ENCODE data around the gene SLC25A6. TPM values are rescaled to one million over a fixed set of nuclear protein-coding genes. Genes with fewer than 3 reads are reported as not detected.

The SLC25A6 gene
- total and polyA plus RNA-seq, 9 of the 15 experiments (the other 6 are each of a cell fraction or from before 2014, with no cell fraction given), result 24.6 to 330 (median 129) TPM

DNA sequence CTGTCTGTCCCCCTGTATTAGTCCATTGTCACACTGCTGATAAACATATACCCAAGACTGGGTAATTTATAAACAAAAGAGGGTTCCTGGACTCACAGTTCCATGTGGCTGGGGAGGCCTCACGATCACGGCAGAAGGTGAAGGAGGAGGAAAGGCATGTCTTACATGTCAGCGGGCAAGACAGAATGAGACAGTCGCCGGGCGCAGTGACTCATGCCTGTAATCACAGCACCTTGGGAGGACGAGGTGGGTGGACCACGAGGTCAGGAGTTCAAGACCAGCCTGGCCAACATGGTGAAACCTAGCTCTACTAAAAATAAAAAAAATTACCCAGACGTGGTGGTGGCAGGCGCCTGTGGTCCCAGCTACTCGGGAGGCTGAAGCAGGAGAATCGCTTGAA is 30.6 kb downstream of the SLC25A6 start:
- Histone ChIP-seq H3K36me3 (ENCODE audit: control insufficient read depth, insufficient read depth, low read length) (no peaks in the 10 kb centered on the region), H3K27me3 (ENCODE audit: control insufficient read depth in 2 of 2, insufficient read depth in 2 of 2, low read length in 2 of 2) (no peaks in the 10 kb centered on the region), H3K4me1 (replicated peaks in 1 of 2; ENCODE audit: control insufficient read depth in 2 of 2, insufficient read depth in 2 of 2, low read length in 2 of 2) (no peaks in the 10 kb centered on the region), H3K9me3 (replicated peaks; ENCODE audit: control insufficient read depth, insufficient read depth, low read depth, low read length) (no peaks in the 10 kb centered on the region), H3K4me3 (no peak overlapping the region), H3K9me1 (ENCODE audit: control insufficient read depth, insufficient read depth, low read length) (no peaks in the 10 kb centered on the region), H3K79me2 (ENCODE audit: control insufficient read depth, insufficient read depth, low read length) (no peaks in the 10 kb centered on the region), H3K4me2 (ENCODE audit: insufficient read depth, low read length) (no peak overlapping the region), H3K9ac (ENCODE audit: insufficient read depth in 1 of 2, low read depth in 2 of 2, low read length in 2 of 2) (no peak overlapping the region), H2AFZ (ENCODE audit: low read depth, low read length) (no peak overlapping the region), H3K27ac (ENCODE audit: extremely low read depth, low read depth, low read length) (no peak overlapping the region), H4K20me1 (replicated peaks; ENCODE audit: control insufficient read depth, insufficient read depth, low read length) (no peaks in the 10 kb centered on the region)
- ATAC-seq (no peak), DNase-seq (ENCODE audit: extremely low read depth in 1 of 4, low spot score in 3 of 4) (no peak), FAIRE-seq (no peak)
- WGBS (ENCODE audit: insufficient coverage, low coverage, missing lambda C conversion rate), result 0% methylated on average over 11 of the region's 12 CpGs
- CTCF ChIA-PET (ENCODE audit: low intra/inter-chr PET ratio), result no interaction called here
- POLR2A ChIA-PET, result no interaction called here
- in situ Hi-C loops (cut with MboI), result no loop called here
- TF ChIP-seq ZNF77 (CRISPR knock-in tag; IDR thresholded peaks at IDR 0.05) (no peak), ATF3 (IDR thresholded peaks at IDR 0.05) (peak; percentile 44), ATF3 (CRISPR knock-in tag; conservative IDR thresholded peaks at IDR 0.05) (no peak), ZNF431 (CRISPR knock-in tag; IDR thresholded peaks at IDR 0.05) (peak; percentile 57; the same call in 1 of the 2 replicates), MCM2 (IDR thresholded peaks at IDR 0.05; ENCODE audit: low read depth) (no peak), XRCC5 (IDR thresholded peaks at IDR 0.05; ENCODE audit: low read depth, low read length) (no peak), TEAD4 (IDR thresholded peaks at IDR 0.05; ENCODE audit: low read length) (no peak), TEAD4 (CRISPR knock-in tag; IDR thresholded peaks at IDR 0.05; ENCODE audit: borderline replicate concordance) (no peak), ETS1 (conservative IDR thresholded peaks at IDR 0.05; ENCODE audit: control insufficient read depth, low read depth, low read length) (no peak), EGR1 (conservative IDR thresholded peaks at IDR 0.05) (0 out of 2 replicates have a peak, but pooled peaks have one; percentile 29), JUND (IDR thresholded peaks at IDR 0.05; ENCODE audit: borderline replicate concordance, low read depth, low read length) (0 out of 2 replicates have a peak, but pooled peaks have one; percentile 24), JUND (tag; IDR thresholded peaks at IDR 0.05; ENCODE audit: borderline replicate concordance, low read depth, low read length) (no peak)
- intact Hi-C loops (cut with micrococcal nuclease), result no loop called here
- no TSS peak for BruUV-seq (replicated peaks)

Data from K562 (cell line).